T-helper 9 cell (primary cell): ENCODE data around the gene CEP78.

Experiments
- DNase-seq: peaks from one replicate; pipeline ENCODE4 v3.0.0-alpha.2; 2020

The CEP78 gene

GRCh38 chr9:78311886-78312524 is 76.1 kb downstream of the CEP78 start:
- DNase-seq = no peak

GRCh38 chr9:78314550-78314949 is 78.7 kb downstream of the CEP78 start:
- no peak for DNase-seq

DNA sequence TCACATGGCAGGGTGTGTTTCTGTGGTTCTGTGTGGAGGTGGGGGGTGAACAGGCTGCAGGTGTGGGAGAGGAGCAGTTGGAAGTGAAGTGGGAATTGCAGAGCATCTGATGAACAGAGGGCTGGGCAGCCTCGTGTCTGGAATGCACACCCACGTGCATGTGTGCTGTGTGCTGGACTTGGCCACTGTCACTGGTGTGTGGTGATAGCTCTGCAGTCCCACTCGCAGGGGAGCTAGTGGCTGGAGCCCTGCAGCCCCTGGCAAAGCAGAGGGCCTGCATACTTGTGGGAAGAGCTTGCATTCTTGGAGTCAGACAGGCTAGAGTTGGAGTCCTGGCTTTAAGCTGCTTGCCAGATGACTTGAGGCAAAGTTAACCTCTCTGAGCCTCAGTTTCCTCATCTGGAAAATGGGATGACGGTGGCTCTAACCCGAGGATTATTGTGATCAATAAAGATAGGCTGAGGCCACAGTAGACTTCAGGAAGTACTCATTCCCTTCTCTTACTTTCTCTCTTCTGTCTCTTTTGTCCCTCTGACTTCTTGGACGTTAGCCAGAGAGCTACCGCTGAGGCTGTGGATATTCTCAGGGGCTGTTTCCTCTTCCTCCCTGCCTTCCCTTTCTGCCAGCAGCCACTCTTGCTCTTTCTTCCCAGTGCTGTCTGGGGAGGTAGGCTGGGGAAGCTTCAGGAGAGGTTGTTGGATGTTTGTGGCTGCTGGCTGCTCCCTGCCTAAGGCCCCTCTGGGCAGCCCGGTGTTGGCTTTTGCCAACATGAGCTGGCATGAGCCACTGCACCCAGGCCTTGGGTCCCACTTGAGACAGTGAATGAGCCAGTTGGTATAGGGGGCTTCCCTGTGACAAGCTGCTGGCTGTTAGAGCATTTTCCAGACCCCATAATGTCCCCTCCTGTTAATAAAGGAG is 79.3 kb downstream of the CEP78 start:
- no peak for DNase-seq

DNA sequence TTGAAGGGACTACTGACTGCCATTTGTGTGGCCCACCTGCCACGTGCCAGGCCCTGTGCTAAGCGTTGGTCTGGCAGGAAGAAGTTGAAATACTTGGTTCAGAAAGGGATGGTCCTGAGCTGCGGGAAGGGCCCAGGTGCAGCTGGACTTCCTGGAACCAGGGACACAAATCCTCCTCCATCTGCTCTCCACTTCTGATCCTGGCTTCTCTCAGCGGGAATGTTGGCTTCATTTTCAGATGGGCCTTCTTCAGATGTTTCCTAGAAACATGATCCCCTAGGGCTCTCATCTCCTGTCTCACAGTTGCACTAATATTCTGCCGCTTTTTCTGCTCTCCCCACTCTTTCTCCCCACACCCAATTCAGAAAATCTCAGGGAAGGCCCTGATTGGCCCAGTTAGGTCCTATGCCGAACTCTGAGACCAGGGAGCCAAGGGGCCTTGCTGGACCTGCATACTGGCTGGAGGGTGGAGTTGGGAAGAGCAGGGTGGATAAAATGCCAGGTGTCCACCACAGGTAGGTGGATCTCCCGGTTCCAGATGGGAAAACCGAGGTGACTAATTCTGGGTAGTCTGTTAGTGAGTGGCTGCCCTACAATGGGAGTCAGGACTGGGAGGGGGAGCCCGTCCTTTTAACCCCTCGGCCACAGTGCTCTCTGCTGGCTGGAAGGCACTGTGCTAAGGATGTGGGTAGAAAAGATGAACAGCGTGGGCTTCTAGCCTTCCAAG is 80.5 kb downstream of the CEP78 start:
- DNase-seq = no peak

DNA sequence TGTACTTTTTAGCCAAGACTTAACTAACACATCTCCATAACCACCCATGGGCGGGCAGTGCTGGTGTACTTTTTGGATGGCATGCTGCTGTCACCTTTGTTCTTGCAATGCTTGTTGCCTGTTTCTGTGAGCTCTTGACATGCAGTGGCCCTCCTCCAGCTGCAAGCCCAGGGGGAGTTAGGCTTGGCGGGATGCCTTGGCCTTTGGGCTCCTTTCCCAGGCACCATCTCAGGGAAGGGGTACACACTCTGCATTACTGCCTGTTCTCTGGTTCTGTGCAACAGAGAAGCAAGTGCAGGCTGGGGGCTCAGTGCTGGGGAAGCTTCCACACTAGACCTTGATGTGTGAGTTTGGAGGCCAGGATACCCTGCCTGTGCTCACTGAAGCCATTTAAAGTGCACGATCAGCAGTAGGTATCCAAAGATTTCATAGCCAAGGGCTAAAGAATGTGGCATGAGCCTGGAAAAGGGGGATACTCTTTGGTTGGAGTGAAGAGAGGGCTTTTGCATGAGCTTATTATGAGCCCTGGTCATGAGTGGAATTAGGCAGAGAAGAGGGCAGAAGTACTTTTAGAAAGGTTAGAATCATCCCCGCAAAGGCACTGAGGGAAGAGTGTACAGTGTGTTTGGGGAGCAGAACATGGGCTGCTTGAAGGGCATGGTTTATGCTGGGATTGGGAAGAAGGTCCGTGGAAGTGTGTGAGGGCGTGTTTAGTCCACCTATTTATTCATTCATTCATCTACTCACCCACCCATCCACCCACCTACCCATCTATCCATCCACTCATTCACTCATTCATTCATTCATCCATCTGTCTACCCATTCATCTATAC is 83.5 kb downstream of the CEP78 start:
- DNase-seq = no peak

DNA sequence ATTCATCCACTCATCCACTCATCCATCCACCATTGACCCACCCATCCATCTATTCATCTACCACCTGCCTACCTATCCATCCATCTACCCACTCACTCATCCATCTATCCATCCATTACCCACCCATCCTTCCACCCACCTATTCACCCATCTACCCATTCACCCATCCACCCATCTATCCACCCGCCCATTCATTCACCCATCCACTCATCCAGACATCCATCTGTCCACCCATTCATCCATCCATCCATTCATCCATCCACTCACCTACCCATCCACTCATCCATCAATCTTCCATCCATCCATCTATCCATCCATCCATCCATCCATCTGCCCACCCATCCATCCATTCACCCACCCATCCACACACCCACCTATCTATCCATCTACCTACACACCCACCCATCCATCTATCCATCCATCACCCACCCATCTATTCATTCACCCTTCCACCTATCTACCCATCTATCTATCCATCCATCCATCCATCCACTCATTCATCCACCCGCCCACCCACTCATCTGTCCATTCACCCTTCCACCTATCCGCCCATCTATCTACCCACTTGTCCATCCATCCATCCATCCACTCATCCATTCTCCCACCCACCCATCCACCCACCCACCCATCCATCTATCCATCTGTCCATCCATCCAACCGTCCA is 84.3 kb downstream of the CEP78 start:
- no peak for DNase-seq

DNA sequence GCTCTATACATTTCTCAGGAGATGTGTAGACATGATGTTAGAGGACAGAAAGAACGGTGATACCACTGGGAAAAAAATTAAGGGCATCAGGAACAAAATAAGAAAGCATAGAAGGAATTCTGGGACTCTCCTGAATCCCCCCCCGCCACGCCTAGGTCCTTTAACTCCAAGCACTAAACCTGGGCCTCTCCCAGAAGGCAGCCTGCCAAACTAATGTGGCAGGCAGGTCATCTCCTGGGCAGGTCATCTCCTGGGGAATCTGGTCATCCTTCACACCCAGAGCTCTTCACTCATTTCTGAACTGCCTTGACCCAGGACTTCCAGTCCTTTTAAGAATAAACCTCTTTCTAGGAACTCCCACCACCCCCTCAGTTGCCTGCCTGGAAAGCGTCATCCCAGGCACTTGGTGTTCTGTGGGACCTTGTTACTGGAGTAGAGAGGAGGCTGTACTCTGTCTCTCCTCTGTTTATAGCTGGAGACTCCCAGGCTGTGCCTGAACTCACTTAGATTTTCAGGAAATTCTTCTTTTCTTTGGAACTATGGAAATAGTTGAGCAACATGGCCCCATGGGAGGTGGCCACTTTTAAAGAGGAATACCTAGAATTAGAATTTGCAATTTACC is 85.1 kb downstream of the CEP78 start:
- no peak for DNase-seq

DNA sequence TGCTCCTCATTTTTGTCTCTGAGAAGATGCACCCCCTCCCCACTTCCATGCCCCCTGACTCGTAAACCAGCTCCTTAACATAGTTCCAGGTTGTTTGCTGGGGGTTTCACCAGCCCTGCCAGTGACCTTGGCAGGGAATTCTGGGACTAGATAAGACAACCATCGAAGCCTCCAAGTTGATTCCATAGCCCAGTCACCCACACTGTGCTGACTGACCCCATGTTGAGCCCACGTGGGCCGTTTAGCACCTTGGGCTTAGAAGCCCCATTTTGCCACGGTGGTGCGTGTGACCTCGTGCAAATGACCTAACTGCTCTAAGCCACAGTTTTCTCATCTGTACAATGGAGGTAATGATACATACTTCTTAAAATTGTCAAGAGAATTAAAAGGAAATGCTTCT is 85.6 kb downstream of the CEP78 start:
- DNase-seq = no peak

- no peak for DNase-seq
Measured at GRCh38 chr9:78324068-78324650, 88.3 kb downstream of the CEP78 start.

GRCh38 chr9:78324682-78325081 is 88.8 kb downstream of the CEP78 start:
- DNase-seq = no peak

DNA sequence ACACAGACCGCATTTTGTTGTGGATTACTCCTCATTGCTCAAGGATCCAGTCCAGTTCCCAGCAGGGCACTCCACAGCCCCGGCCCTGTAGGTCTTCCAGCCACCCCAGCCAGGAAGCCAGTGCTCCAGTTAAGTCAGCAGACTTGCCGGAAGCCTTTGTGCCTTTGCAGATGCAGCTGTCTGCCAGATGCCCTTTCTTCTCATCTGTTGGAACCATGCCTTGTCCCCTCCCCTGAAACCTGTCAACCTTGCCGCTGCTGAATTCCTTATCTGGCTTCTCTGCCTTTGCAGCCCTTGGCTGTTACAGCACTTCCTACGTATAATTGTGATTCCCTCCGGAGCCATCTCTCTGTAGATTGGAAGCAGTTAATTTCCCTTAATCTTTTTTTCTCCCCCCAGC is 89.5 kb downstream of the CEP78 start:
- no peak for DNase-seq

GRCh38 chr9:78325846-78326360 is 90.0 kb downstream of the CEP78 start:
- DNase-seq = no peak

GRCh38 chr9:78326564-78326963 is 90.7 kb downstream of the CEP78 start:
- DNase-seq = no peak
